ENCODE results near the gene ATXN7L1. TPM values are rescaled to one million over a fixed set of nuclear protein-coding genes. Genes with fewer than 3 reads are reported as not detected.

ATXN7L1 gene
- total and polyA plus RNA-seq, 2 donors (not counting 1 experiment from before 2014, with no cell fraction given) = 7.1 to 40.6 TPM

GRCh38 chr7:105651798-105652197, 224.6 kb downstream of the ATXN7L1 start:
- H3K4me1 ChIP-seq (ENCODE audit: control insufficient read depth in 2 of 2, insufficient read depth in 2 of 2, low read length in 2 of 2) = no peaks in the 10 kb centered on the region
- H3K79me2 ChIP-seq (ENCODE audit: control insufficient read depth, insufficient read depth, low read length) = peaks cover 24% of the 10 kb centered on the region
- Mint-ChIP-seq H3K27me3 (no peaks in the 10 kb centered on the region), H3K27ac (no peak overlapping the region), H3K9me3 (ENCODE audit: insufficient read depth) (no peaks in the 10 kb centered on the region), H3K4me1 (no peaks in the 10 kb centered on the region), H3K4me3 (no peak overlapping the region)
- H3K9ac ChIP-seq (ENCODE audit: low read length) = no peak overlapping the region
- no peak overlapping the region for H2AFZ ChIP-seq (ENCODE audit: insufficient read depth, low read depth, low read length, poor library complexity, severe bottlenecking)
- 100% methylated on average over 2 of the region's 2 CpGs for WGBS (ENCODE audit: insufficient coverage)
- DNase-seq (no peak), ATAC-seq (ENCODE audit: low read depth) (no peak)
- no peak overlapping the region for H3K4me3 ChIP-seq (ENCODE audit: control extremely low read depth in 1 of 5, extremely low read depth in 1 of 5, insufficient read depth in 1 of 5, low read depth in 2 of 5, low read length in 4 of 5)
- CTCF ChIA-PET = interaction anchor here (1.0 to 18.4 kb wide), 7 partner anchors 17 to 391 kb away, joined by 3 to 216 read pairs (median 4); no protein-coding TSS in a partner anchor
- POLR2A ChIA-PET = no interaction called here
- TF ChIP-seq EZH2 (IDR thresholded peaks at IDR 0.05; ENCODE audit: borderline replicate concordance, insufficient read depth, low read depth, low read length, poor library complexity, severe bottlenecking) = no peak
- TF ChIP-seq, protein P1, sequence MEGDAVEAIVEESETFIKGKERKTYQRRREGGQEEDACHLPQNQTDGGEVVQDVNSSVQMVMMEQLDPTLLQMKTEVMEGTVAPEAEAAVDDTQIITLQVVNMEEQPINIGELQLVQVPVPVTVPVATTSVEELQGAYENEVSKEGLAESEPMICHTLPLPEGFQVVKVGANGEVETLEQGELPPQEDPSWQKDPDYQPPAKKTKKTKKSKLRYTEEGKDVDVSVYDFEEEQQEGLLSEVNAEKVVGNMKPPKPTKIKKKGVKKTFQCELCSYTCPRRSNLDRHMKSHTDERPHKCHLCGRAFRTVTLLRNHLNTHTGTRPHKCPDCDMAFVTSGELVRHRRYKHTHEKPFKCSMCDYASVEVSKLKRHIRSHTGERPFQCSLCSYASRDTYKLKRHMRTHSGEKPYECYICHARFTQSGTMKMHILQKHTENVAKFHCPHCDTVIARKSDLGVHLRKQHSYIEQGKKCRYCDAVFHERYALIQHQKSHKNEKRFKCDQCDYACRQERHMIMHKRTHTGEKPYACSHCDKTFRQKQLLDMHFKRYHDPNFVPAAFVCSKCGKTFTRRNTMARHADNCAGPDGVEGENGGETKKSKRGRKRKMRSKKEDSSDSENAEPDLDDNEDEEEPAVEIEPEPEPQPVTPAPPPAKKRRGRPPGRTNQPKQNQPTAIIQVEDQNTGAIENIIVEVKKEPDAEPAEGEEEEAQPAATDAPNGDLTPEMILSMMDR (IDR thresholded peaks at IDR 0.05) = no peak
- intact Hi-C loops (cut with micrococcal nuclease) = loop anchor here (1.0 to 5.0 kb wide), 4 partner anchors 109 to 515 kb away; no protein-coding TSS in a partner anchor
- no peak overlapping the region for H3K4me2 ChIP-seq (replicated peaks; ENCODE audit: low read depth, low read length, poor library complexity, severe bottlenecking)
- no peak overlapping the region for H3K27ac ChIP-seq (ENCODE audit: low read length in 2 of 2)
- H3K27me3 ChIP-seq (replicated peaks in 1 of 4; ENCODE audit: control extremely low read depth in 1 of 4, control insufficient read depth in 3 of 4, insufficient read depth in 4 of 4, low read length in 3 of 4) = no peaks in the 10 kb centered on the region
- H3K36me3 ChIP-seq (replicated peaks in 1 of 2; ENCODE audit: control extremely low read depth in 1 of 2, control insufficient read depth in 1 of 2, extremely low read depth in 1 of 2, insufficient read depth in 2 of 2, low read length in 1 of 2) = peaks cover 0 to 65% of the 10 kb centered on the region in 2 experiments
- no peaks in the 10 kb centered on the region for H3K9me3 ChIP-seq (ENCODE audit: control extremely low read depth in 1 of 3, control insufficient read depth in 2 of 3, insufficient read depth in 1 of 3, low read length in 2 of 3)
- H4K20me1 ChIP-seq (ENCODE audit: control insufficient read depth, insufficient read depth, low read length, poor library complexity, severe bottlenecking) = peaks cover 28% of the 10 kb centered on the region

DNA sequence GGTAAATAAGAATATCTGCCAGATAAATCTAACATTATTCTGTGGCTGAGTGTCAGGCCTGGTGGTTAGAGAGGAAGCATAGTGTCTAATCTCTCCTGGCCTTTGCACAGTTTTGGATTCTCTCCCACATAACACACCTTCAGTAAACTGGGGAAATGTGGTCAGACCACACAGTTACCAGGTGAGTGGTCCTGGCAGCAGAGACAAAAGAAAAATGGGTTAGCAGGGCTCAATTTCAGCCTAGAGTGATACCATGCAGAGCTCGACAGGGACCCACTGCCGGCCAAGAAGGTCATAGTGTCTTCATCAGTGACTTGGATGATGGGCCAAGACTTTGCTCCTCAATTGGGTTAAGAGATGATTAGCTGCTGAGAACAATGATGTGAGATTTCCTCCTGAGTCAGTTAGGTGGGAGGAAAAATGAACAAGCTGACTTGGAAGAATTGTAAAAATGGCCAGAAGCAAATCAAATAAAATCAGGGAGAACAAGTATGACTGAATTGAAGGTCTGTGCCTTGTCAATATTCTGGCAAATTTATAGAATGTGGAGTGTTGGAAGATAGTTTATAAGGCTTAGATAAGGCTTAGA, 225.9 kb downstream of the ATXN7L1 start:
- POLR2A ChIA-PET = no interaction called here
- H3K4me1 ChIP-seq (ENCODE audit: control insufficient read depth in 2 of 2, insufficient read depth in 2 of 2, low read length in 2 of 2) = no peaks in the 10 kb centered on the region
- H3K27ac Mint-ChIP-seq = no peak overlapping the region
- no peak overlapping the region for H3K4me3 ChIP-seq (ENCODE audit: control extremely low read depth in 1 of 5, extremely low read depth in 1 of 5, insufficient read depth in 1 of 5, low read depth in 2 of 5, low read length in 4 of 5)
- no peak overlapping the region for H2AFZ ChIP-seq (ENCODE audit: insufficient read depth, low read depth, low read length, poor library complexity, severe bottlenecking)
- intact Hi-C loops (cut with micrococcal nuclease) = loop anchor here (5.0 kb wide), 1 partner anchor 502 kb away; no protein-coding TSS in a partner anchor
- H3K4me2 ChIP-seq (replicated peaks; ENCODE audit: low read depth, low read length, poor library complexity, severe bottlenecking) = no peak overlapping the region
- CTCF ChIA-PET = interaction anchor here (18.4 kb wide), 1 partner anchor 392 kb away, joined by 216 read pairs; no protein-coding TSS in a partner anchor
- 100% methylated on average over 2 of the region's 2 CpGs for WGBS (ENCODE audit: insufficient coverage)
- ATAC-seq (ENCODE audit: low read depth) (no peak), DNase-seq (no peak)
- H4K20me1 ChIP-seq (ENCODE audit: control insufficient read depth, insufficient read depth, low read length, poor library complexity, severe bottlenecking) = peaks cover 15% of the 10 kb centered on the region
- H3K4me3 Mint-ChIP-seq = no peak overlapping the region
- H3K27ac ChIP-seq (ENCODE audit: low read length in 2 of 2) = no peak overlapping the region
- H3K9me3 ChIP-seq (ENCODE audit: control extremely low read depth in 1 of 3, control insufficient read depth in 2 of 3, insufficient read depth in 1 of 3, low read length in 2 of 3) = no peaks in the 10 kb centered on the region
- TF ChIP-seq, protein P1 (IDR thresholded peaks at IDR 0.05) = no peak
- TF ChIP-seq EZH2 (IDR thresholded peaks at IDR 0.05; ENCODE audit: borderline replicate concordance, insufficient read depth, low read depth, low read length, poor library complexity, severe bottlenecking) = no peak
- H3K4me1 Mint-ChIP-seq = no peaks in the 10 kb centered on the region
- no peaks in the 10 kb centered on the region for H3K9me3 Mint-ChIP-seq (ENCODE audit: insufficient read depth)
- H3K27me3 ChIP-seq (replicated peaks in 1 of 4; ENCODE audit: control extremely low read depth in 1 of 4, control insufficient read depth in 3 of 4, insufficient read depth in 4 of 4, low read length in 3 of 4) = no peaks in the 10 kb centered on the region
- H3K27me3 Mint-ChIP-seq = no peaks in the 10 kb centered on the region
- H3K79me2 ChIP-seq (ENCODE audit: control insufficient read depth, insufficient read depth, low read length) = peaks cover 13% of the 10 kb centered on the region
- H3K9ac ChIP-seq (ENCODE audit: low read length) = no peak overlapping the region
- H3K36me3 ChIP-seq (replicated peaks in 1 of 2; ENCODE audit: control extremely low read depth in 1 of 2, control insufficient read depth in 1 of 2, extremely low read depth in 1 of 2, insufficient read depth in 2 of 2, low read length in 1 of 2) = peaks cover 0 to 56% of the 10 kb centered on the region in 2 experiments
